Measurements from ENCODE around the gene OPTN.

DNA sequence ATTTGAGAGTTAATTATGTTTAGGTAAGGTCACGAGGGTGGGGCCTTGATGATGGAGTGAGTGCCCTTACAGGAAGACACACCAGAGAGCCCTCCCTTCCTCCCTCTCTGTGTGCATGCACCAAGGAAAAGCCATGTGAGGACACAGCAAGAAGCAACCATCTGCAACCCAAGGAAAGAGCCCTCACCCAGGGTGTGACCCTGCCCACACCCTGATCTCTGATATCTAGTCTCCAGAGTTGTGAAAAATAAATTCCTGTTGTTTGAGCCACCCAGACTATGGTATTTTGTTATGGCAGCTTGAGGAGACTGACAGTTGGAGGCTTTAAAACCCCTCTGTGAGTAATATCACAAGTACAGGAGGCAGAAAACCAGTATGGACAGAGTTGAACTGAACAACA is 46.4 kb downstream of the OPTN start:
- TF ChIP-seq POLR2A (IDR thresholded peaks at IDR 0.05): no peak
- TF ChIP-seq, protein P1, sequence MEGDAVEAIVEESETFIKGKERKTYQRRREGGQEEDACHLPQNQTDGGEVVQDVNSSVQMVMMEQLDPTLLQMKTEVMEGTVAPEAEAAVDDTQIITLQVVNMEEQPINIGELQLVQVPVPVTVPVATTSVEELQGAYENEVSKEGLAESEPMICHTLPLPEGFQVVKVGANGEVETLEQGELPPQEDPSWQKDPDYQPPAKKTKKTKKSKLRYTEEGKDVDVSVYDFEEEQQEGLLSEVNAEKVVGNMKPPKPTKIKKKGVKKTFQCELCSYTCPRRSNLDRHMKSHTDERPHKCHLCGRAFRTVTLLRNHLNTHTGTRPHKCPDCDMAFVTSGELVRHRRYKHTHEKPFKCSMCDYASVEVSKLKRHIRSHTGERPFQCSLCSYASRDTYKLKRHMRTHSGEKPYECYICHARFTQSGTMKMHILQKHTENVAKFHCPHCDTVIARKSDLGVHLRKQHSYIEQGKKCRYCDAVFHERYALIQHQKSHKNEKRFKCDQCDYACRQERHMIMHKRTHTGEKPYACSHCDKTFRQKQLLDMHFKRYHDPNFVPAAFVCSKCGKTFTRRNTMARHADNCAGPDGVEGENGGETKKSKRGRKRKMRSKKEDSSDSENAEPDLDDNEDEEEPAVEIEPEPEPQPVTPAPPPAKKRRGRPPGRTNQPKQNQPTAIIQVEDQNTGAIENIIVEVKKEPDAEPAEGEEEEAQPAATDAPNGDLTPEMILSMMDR (IDR thresholded peaks at IDR 0.05): no peak

All from vagina (tissue), 2 donors.